Skeletal muscle cell (primary cell): ENCODE results near the gene PAIP2B.
A peak's percentile ranks its signal among the peaks of the same experiment; 100 is the strongest.
"Not testable (repeated sequence)": the region's sequence is repeated elsewhere in the genome, so short reads cannot be mapped to it uniquely, and the experiment has no call there.

Experiments
- DNase-seq: peaks from one replicate; pipeline ENCODE4 v3.0.0-alpha.2; 2010; ENCODE audit warnings: low read depth
- H3K4me3 ChIP-seq: 2 replicates; pipeline ENCODE4 v1.5.1; 2011; ENCODE audit warnings: low read depth, mild to moderate bottlenecking, control low read depth, low read length, moderate library complexity

Gene PAIP2B

GRCh38 chr2:71223767-71224333, 3.1 kb downstream of the PAIP2B start:
- H3K4me3 ChIP-seq, result no peak overlapping the region
- DNase-seq, result no peak

GRCh38 chr2:71220743-71221142, 6.2 kb downstream of the PAIP2B start:
- no peak for DNase-seq

GRCh38 chr2:71216501-71216900, 10.4 kb downstream of the PAIP2B start:
- no peak overlapping the region for H3K4me3 ChIP-seq
- DNase-seq, result no peak

More at GRCh38 chr2:71220743-71221142, 6.2 kb downstream of the PAIP2B start:
- H3K4me3 ChIP-seq, result no peak overlapping the region

- H3K4me3 ChIP-seq, result no peak overlapping the region
- DNase-seq, result no peak
These were observed 11.5 kb downstream of the PAIP2B start for GRCh38 chr2:71215447-71215846.

- DNase-seq, result no peak
- no peak overlapping the region for H3K4me3 ChIP-seq
These were observed 14.6 kb downstream of the PAIP2B start for GRCh38 chr2:71212336-71212735.

GRCh38 chr2:71210292-71210691, 16.6 kb downstream of the PAIP2B start:
- no peak overlapping the region for H3K4me3 ChIP-seq
- no peak for DNase-seq

GRCh38 chr2:71208756-71209155, 18.1 kb downstream of the PAIP2B start:
- no peak for DNase-seq
- no peak overlapping the region for H3K4me3 ChIP-seq

GRCh38 chr2:71207601-71208000, 19.3 kb downstream of the PAIP2B start:
- DNase-seq, result no peak
- H3K4me3 ChIP-seq, result no peak overlapping the region

GRCh38 chr2:71206271-71206670, 20.6 kb downstream of the PAIP2B start:
- H3K4me3 ChIP-seq, result no peak overlapping the region
- DNase-seq, result no peak

GRCh38 chr2:71191570-71191943, 35.3 kb downstream of the PAIP2B start:
- DNase-seq, result no peak
- H3K4me3 ChIP-seq, result no peak overlapping the region

GRCh38 chr2:71190656-71191569, 36.0 kb downstream of the PAIP2B start:
- DNase-seq, result peak; percentile 2
- no peak overlapping the region for H3K4me3 ChIP-seq

GRCh38 chr2:71187589-71187988, 39.3 kb downstream of the PAIP2B start:
- no peak for DNase-seq
- H3K4me3 ChIP-seq, result no peak overlapping the region

GRCh38 chr2:71186973-71187372, 39.9 kb downstream of the PAIP2B start:
- H3K4me3 ChIP-seq, result no peak overlapping the region
- no peak for DNase-seq

GRCh38 chr2:71183306-71184115, 43.4 kb downstream of the PAIP2B start:
- not testable (repeated sequence) for H3K4me3 ChIP-seq, DNase-seq

- H3K4me3 ChIP-seq, result no peak overlapping the region
- DNase-seq, result no peak
These were observed 45.6 kb downstream of the PAIP2B start for GRCh38 chr2:71181316-71181715.

GRCh38 chr2:71178836-71179235, 48.1 kb downstream of the PAIP2B start:
- H3K4me3 ChIP-seq, DNase-seq: not testable (repeated sequence)

GRCh38 chr2:71174207-71174606, 52.7 kb downstream of the PAIP2B start:
- DNase-seq, result no peak
- no peak overlapping the region for H3K4me3 ChIP-seq

GRCh38 chr2:71173096-71173495, 53.8 kb downstream of the PAIP2B start:
- DNase-seq, result no peak

GRCh38 chr2:71166812-71167211, 60.1 kb downstream of the PAIP2B start:
- no peak for DNase-seq

More at GRCh38 chr2:71173096-71173495, 53.8 kb downstream of the PAIP2B start:
- H3K4me3 ChIP-seq, result no peak overlapping the region

GRCh38 chr2:71157124-71157793, 69.6 kb downstream of the PAIP2B start:
- peak overlapping the region; percentile 17 for H3K4me3 ChIP-seq
- DNase-seq, result no peak

More at GRCh38 chr2:71166812-71167211, 60.1 kb downstream of the PAIP2B start:
- H3K4me3 ChIP-seq, result no peak overlapping the region
